B cell (primary cell): ENCODE results near the gene ENAM. TPM values are rescaled to one million over a fixed set of nuclear protein-coding genes. Genes with fewer than 3 reads are reported as not detected.
"Not testable (repeated sequence)": the region's sequence is repeated elsewhere in the genome, so short reads cannot be mapped to it uniquely, and the experiment has no call there.

Experiments
- ATAC-seq: fragments of 200-7000 bp; cut with Tn5 transposase; one replicate; pipeline ENCODE4 v1.10.0; 2021; ENCODE audit warnings: low read depth, mild to moderate bottlenecking, moderate number of reproducible peaks, moderate library complexity
- CTCF ChIA-PET: fragments of 350-600 bp; sonication (Branson Sonifier 250); formaldehyde crosslinking; loops from one replicate; lab custom pipeline; 2021; ENCODE audit warnings: antibody characterized with exemption, inconsistent platforms; lab: Charles Lee
- POLR2A ChIA-PET: fragments of 350-600 bp; sonication (Branson Sonifier 250); formaldehyde crosslinking; loops from one replicate; lab custom pipeline; 2021; ENCODE audit warnings: antibody characterized with exemption; lab: Charles Lee
- DNase-seq: peaks from one replicate; pipeline ENCODE4 v3.0.0; 2013
- H2AFZ ChIP-seq: 2 replicates; pipeline ENCODE4 v1.6.1; 2012; ENCODE audit warnings: mild to moderate bottlenecking, low read depth, low read length; ENCODE audit not compliant: insufficient read depth, poor library complexity, severe bottlenecking
- H3K27ac ChIP-seq, 2 donors: 1 replicate in 1 of 2; 2 replicates in 1 of 2; pipeline ENCODE4 v1.5.1; 2012 to 2013; ENCODE audit warnings: low read length in 2 of 2, mild to moderate bottlenecking in 2 of 2, moderate library complexity in 1 of 2
- H3K27me3 ChIP-seq, 4 experiments: fragments of 200-600 bp in 1 of 4; sonication (generic) in 1 of 4; replicated peaks in 1 of 4; 1 replicate in 2 of 4; 2 replicates in 2 of 4; pipeline versions ENCODE4 v1.6.1 to v1.7.0; 2013 to 2016; ENCODE audit warnings: low read length in 3 of 4, mild to moderate bottlenecking in 2 of 4, mixed read lengths in 1 of 4, moderate library complexity in 1 of 4; ENCODE audit not compliant: insufficient read depth in 4 of 4, control insufficient read depth in 3 of 4; ENCODE audit errors: control extremely low read depth in 1 of 4
- H3K36me3 ChIP-seq, 2 experiments: replicated peaks in 1 of 2; 1 replicate in 1 of 2; 2 replicates in 1 of 2; pipeline versions ENCODE4 v1.6.1 to v1.7.1; 2013; ENCODE audit warnings: low read length in 1 of 2; ENCODE audit not compliant: insufficient read depth in 2 of 2, control insufficient read depth in 1 of 2; ENCODE audit errors: control extremely low read depth in 1 of 2, extremely low read depth in 1 of 2
- H3K4me1 ChIP-seq, 2 donors: fragments of 200-600 bp in 1 of 2; sonication (generic) in 1 of 2; 1 replicate in 1 of 2; 2 replicates in 1 of 2; pipeline versions ENCODE4 v1.5.1 to v1.6.1; 2013 to 2017; ENCODE audit warnings: low read length in 2 of 2; ENCODE audit not compliant: control insufficient read depth in 2 of 2, insufficient read depth in 2 of 2
- H3K4me2 ChIP-seq: replicated peaks from 2 replicates; pipeline ENCODE3; 2012; ENCODE audit warnings: mild to moderate bottlenecking, low read depth, low read length; ENCODE audit not compliant: poor library complexity, severe bottlenecking
- H3K4me3 ChIP-seq, 5 experiments: fragments of 200-600 bp in 1 of 5; sonication (generic) in 1 of 5; 1 replicate in 3 of 5; 2 replicates in 2 of 5; pipeline versions ENCODE4 v1.5.1 to v1.7.0; 2011 to 2016; ENCODE audit warnings: low read length in 4 of 5, mild to moderate bottlenecking in 4 of 5, low read depth in 2 of 5, control low read depth in 1 of 5, moderate library complexity in 1 of 5; ENCODE audit not compliant: insufficient read depth in 1 of 5; ENCODE audit errors: control extremely low read depth in 1 of 5, extremely low read depth in 1 of 5
- H3K79me2 ChIP-seq: fragments of 200-600 bp; sonication (generic); one replicate; pipeline ENCODE4 v1.6.0; 2016; ENCODE audit warnings: low read length; ENCODE audit not compliant: control insufficient read depth, insufficient read depth
- H3K9ac ChIP-seq: fragments of 200-600 bp; sonication (generic); 2 replicates; pipeline ENCODE4 v1.6.1; 2017; ENCODE audit warnings: mild to moderate bottlenecking, low read length, moderate library complexity
- H3K9me3 ChIP-seq, 3 donors: one replicate each; pipeline versions ENCODE4 v1.6.1 to v1.7.1; 2013; ENCODE audit warnings: low read length in 2 of 3; ENCODE audit not compliant: control insufficient read depth in 2 of 3, insufficient read depth in 1 of 3; ENCODE audit errors: control extremely low read depth in 1 of 3
- H4K20me1 ChIP-seq: 2 replicates; pipeline ENCODE4 v1.6.0; 2012; ENCODE audit warnings: mild to moderate bottlenecking, low read length; ENCODE audit not compliant: insufficient read depth, control insufficient read depth, poor library complexity, severe bottlenecking
- H3K27ac Mint-ChIP-seq: one replicate; pipeline ENCODE4 v1.8.0; 2021; ENCODE audit warnings: mixed read lengths
- H3K27me3 Mint-ChIP-seq: one replicate; pipeline ENCODE4 v1.8.0; 2021; ENCODE audit warnings: mixed read lengths
- H3K4me1 Mint-ChIP-seq: one replicate; pipeline ENCODE4 v1.8.0; 2021; ENCODE audit warnings: mixed read lengths
- H3K4me3 Mint-ChIP-seq: one replicate; pipeline ENCODE4 v1.8.0; 2021; ENCODE audit warnings: mixed read lengths
- H3K9me3 Mint-ChIP-seq: one replicate; pipeline ENCODE4 v1.8.0; 2022; ENCODE audit warnings: mixed read lengths; ENCODE audit not compliant: insufficient read depth
- CTCF ChIP-seq: fragments of 200-600 bp; IDR thresholded peaks from one replicate; pipeline ENCODE4 v1.8.0; 2022; ENCODE audit warnings: antibody characterized with exemption, mild to moderate bottlenecking
- EZH2 ChIP-seq: IDR thresholded peaks from 2 replicates; pipeline ENCODE4 v1.6.1; 2012; ENCODE audit warnings: borderline replicate concordance, low read depth, mild to moderate bottlenecking, moderate library complexity, low read length; ENCODE audit not compliant: insufficient read depth, poor library complexity, severe bottlenecking
- WGBS: methylation state at CpG from one replicate; pipeline ENCODE4 v1.1.5; 2013; ENCODE audit warnings: missing lambda C conversion rate; ENCODE audit not compliant: insufficient coverage; 5-methylcytosine and 5-hydroxymethylcytosine counted together
- intact Hi-C: fragments of 100-400 bp; cut with micrococcal nuclease; formaldehyde crosslinking; loops from one replicate; pipeline ENCODE4 v1.10.0; 2022
- polyA plus RNA-seq: library from polyadenylated mRNA; depleted of rRNA; stranded (reverse); fragments of >200 nt; gene quantifications from 2 replicates; pipeline ENCODE4 v1.2.3, GENCODE V29; 2012
- total RNA-seq, 2 donors: library from RNA; stranded (reverse); fragments of 120-200 nt in 1 of 2; gene quantifications; 1 replicate in 1 of 2; 2 replicates in 1 of 2; pipeline versions ENCODE4 v1.2.3 to v1.2.4, GENCODE V29; 2013 to 2022

Gene ENAM
- total and polyA plus RNA-seq, 2 donors (not counting 1 experiment from before 2014, with no cell fraction given): not detected

DNA sequence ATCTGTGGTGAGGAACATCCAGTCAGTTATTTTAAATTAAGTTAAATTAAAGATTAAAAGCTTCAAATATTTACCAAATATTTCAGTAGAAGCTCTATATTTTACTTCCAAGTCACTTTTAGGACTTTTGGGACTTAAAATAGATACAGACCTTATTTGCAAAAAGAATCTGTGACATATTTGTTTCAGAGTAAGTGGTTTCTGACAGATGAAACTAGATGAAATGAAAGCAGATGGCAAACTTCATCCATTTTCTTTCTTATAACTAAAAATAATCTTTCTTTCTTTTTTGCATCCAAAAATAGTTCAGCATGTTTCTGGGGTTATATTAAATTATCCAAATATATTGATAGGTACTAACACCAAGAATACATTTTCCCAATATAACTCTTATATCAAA lies 53.2 kb downstream of the ENAM start:
- Mint-ChIP-seq H3K4me3 (no peak overlapping the region), H3K27ac (no peak overlapping the region), H3K9me3 (no peaks in the 10 kb centered on the region), H3K4me1 (peaks cover 39% of the 10 kb centered on the region), H3K27me3 (no peaks in the 10 kb centered on the region)
- Histone ChIP-seq H3K9ac (no peak overlapping the region), H3K4me3 (no peak overlapping the region), H3K4me2 (no peak overlapping the region), H2AFZ (no peak overlapping the region), H4K20me1 (no peaks in the 10 kb centered on the region), H3K27ac (no peak overlapping the region), H3K4me1 (peaks cover 42 to 50% of the 10 kb centered on the region in 2 donors), H3K9me3 (no peaks in the 10 kb centered on the region), H3K36me3 (no peaks in the 10 kb centered on the region), H3K27me3 (no peaks in the 10 kb centered on the region), H3K79me2 (peaks cover 4% of the 10 kb centered on the region)
- no peak for TF ChIP-seq CTCF
- TF ChIP-seq EZH2: no peak
- ATAC-seq (no peak), DNase-seq (no peak)
- intact Hi-C loops: no loop called here
- ChIA-PET CTCF (interaction anchor here (0.5 to 2.6 kb wide), 5 partner anchors 10 to 33 kb away, joined by 3 to 11 read pairs (median 4); no protein-coding TSS in a partner anchor), POLR2A (interaction anchor here (0.8 kb wide), 1 partner anchor 77 kb away, joined by 3 read pairs; no protein-coding TSS in a partner anchor)

- H3K27me3 Mint-ChIP-seq, H3K79me2 ChIP-seq, H3K4me2 ChIP-seq, H3K4me3 ChIP-seq, H3K36me3 ChIP-seq, ATAC-seq, DNase-seq, H3K4me3 Mint-ChIP-seq, H2AFZ ChIP-seq, H3K27ac Mint-ChIP-seq, H3K9me3 Mint-ChIP-seq, intact Hi-C loops, H3K9me3 ChIP-seq, H3K27me3 ChIP-seq, H3K27ac ChIP-seq, H3K9ac ChIP-seq, H4K20me1 ChIP-seq: not testable (repeated sequence)
- POLR2A ChIA-PET: interaction anchor here (0.8 kb wide), 1 partner anchor 76 kb away, joined by 3 read pairs; no protein-coding TSS in a partner anchor
- H3K4me1 ChIP-seq: peaks cover 42 to 46% of the 10 kb centered on the region in 2 donors
- H3K4me1 Mint-ChIP-seq: peaks cover 35% of the 10 kb centered on the region
- WGBS: 100% methylated on average over 1 of the region's 3 CpGs
- CTCF ChIA-PET: interaction anchor here (0.5 to 2.6 kb wide), 4 partner anchors 9 to 34 kb away, joined by 3 to 11 read pairs (median 6); no protein-coding TSS in a partner anchor
Observed at GRCh38 chr4:70682142-70682541, 53.6 kb downstream of the ENAM start.
